PFSK-1 (cell line): ENCODE measurements around the gene HTR2A.

Experiments
- FOXP2 ChIP-seq: optimal IDR thresholded peaks from 2 replicates; pipeline ENCODE3; 2011; ENCODE audit warnings: borderline replicate concordance, control low read depth, inconsistent platforms; ENCODE audit not compliant: insufficient read depth; ENCODE audit errors: extremely low read length, extremely low read depth
- POLR2AphosphoS5 ChIP-seq: IDR thresholded peaks from 2 replicates; pipeline ENCODE4 v1.6.1; 2012; ENCODE audit warnings: low read depth, mild to moderate bottlenecking, control low read depth, low read length, moderate library complexity
- SIN3A ChIP-seq: IDR thresholded peaks from 2 replicates; pipeline ENCODE4 v1.6.1; 2012; ENCODE audit warnings: mild to moderate bottlenecking, low read length, moderate library complexity, borderline replicate concordance; ENCODE audit not compliant: insufficient read depth
- TAF1 ChIP-seq: IDR thresholded peaks from 2 replicates; pipeline ENCODE4 v1.6.1; 2012; ENCODE audit warnings: low read length, control low read depth, borderline replicate concordance; ENCODE audit not compliant: insufficient read depth
- TF ChIP-seq, protein P1 (sequence below), 2 experiments: IDR thresholded peaks; 2 replicates each; pipeline versions ENCODE4 v1.6.1 to v1.8.0; 2011 to 2012; ENCODE audit warnings: low read depth in 2 of 2, low read length in 2 of 2, control low read depth in 1 of 2, inconsistent platforms in 1 of 2, mild to moderate bottlenecking in 1 of 2, moderate library complexity in 1 of 2; ENCODE audit not compliant: insufficient read depth in 1 of 2

Gene HTR2A

DNA sequence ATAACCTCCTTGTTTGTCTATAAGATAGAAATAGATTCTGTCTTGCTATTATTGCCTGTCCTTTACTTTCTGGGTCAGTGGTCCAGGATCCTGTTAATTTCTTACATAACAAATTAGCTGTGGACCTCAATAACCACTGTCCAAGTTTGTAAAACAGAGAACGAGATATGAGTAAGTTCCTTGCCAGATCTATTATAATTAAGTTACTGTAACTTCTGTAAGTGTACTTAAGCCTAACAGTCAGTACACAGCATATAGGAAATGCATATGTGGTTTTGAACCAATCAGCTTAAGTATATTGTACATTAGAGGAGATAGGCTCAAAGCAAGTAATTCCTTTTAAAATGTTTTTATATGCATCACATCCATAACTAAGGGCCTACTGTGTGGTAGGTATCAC is 34.9 kb downstream of the HTR2A start:
- no peak for TF ChIP-seq TAF1
- TF ChIP-seq, protein P1, sequence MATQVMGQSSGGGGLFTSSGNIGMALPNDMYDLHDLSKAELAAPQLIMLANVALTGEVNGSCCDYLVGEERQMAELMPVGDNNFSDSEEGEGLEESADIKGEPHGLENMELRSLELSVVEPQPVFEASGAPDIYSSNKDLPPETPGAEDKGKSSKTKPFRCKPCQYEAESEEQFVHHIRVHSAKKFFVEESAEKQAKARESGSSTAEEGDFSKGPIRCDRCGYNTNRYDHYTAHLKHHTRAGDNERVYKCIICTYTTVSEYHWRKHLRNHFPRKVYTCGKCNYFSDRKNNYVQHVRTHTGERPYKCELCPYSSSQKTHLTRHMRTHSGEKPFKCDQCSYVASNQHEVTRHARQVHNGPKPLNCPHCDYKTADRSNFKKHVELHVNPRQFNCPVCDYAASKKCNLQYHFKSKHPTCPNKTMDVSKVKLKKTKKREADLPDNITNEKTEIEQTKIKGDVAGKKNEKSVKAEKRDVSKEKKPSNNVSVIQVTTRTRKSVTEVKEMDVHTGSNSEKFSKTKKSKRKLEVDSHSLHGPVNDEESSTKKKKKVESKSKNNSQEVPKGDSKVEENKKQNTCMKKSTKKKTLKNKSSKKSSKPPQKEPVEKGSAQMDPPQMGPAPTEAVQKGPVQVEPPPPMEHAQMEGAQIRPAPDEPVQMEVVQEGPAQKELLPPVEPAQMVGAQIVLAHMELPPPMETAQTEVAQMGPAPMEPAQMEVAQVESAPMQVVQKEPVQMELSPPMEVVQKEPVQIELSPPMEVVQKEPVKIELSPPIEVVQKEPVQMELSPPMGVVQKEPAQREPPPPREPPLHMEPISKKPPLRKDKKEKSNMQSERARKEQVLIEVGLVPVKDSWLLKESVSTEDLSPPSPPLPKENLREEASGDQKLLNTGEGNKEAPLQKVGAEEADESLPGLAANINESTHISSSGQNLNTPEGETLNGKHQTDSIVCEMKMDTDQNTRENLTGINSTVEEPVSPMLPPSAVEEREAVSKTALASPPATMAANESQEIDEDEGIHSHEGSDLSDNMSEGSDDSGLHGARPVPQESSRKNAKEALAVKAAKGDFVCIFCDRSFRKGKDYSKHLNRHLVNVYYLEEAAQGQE (IDR thresholded peaks at IDR 0.05; ENCODE audit: insufficient read depth in 1 of 2, low read depth in 2 of 2, low read length in 2 of 2) = no peak
- TF ChIP-seq POLR2AphosphoS5 = no peak
- TF ChIP-seq SIN3A = no peak
- no peak for TF ChIP-seq FOXP2

DNA sequence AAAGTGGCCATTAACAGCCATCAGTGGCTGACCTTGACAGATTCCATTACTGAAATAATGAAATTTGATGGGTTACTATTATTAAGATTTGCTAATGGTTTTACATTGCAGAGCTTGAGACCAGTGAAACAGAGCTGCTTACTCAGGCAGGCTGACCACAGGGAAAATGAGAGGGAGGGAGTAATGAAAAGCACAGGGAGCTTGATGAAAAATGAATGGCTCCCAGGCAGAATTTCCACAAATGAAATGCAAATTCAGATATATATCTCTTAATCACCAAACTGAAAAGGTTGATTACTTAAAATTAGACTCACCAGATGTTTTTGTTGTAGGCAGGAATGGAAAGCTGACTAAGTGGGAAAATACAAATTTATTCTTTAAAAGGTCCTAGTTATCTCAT is 36.1 kb downstream of the HTR2A start:
- TF ChIP-seq, protein P1 (IDR thresholded peaks at IDR 0.05; ENCODE audit: insufficient read depth in 1 of 2, low read depth in 2 of 2, low read length in 2 of 2) = no peak
- TF ChIP-seq SIN3A (no peak), FOXP2 (no peak), TAF1 (no peak), POLR2AphosphoS5 (no peak)

DNA sequence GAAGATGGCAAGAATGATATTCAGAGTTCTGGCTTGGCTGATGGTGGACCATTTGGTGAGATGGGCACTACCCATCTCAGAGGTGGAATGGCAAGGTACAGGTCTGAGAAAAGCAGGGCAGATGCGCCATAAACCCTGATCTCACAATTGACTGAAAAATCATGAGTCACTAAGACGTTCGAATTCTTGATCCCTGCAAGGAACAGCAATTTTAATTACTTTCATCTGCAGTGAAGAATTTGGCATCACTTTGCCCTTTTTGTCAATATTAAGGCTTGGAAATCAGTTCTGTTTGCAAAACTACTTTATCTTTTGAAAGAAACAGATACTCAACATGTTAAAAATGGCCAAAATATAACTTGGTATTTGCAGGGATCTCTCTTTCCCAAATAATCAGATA is 38.1 kb downstream of the HTR2A start:
- TF ChIP-seq SIN3A = no peak

DNA sequence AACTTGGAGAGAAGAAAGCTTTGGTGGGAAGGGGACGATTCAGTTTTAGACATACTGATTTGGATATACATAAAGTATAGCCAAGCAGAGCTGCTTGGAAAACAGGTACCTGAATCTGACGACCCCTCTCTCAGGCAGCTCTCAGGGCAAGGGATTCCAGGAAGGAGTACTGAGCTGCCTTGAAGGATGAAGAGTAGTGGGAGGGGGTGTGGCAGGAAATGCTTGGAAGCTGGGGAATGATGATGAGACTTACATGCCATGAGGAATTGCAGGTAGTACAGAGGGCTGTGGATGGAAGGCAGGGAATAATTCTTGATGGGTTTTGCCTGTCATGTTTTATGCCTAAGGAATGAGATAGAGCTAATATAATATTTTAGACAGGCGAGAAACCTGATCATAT is 38.7 kb downstream of the HTR2A start:
- TF ChIP-seq TAF1 (no peak), POLR2AphosphoS5 (no peak), SIN3A (no peak), FOXP2 (no peak)
- TF ChIP-seq, protein P1 (IDR thresholded peaks at IDR 0.05; ENCODE audit: insufficient read depth in 1 of 2, low read depth in 2 of 2, low read length in 2 of 2) = no peak

DNA sequence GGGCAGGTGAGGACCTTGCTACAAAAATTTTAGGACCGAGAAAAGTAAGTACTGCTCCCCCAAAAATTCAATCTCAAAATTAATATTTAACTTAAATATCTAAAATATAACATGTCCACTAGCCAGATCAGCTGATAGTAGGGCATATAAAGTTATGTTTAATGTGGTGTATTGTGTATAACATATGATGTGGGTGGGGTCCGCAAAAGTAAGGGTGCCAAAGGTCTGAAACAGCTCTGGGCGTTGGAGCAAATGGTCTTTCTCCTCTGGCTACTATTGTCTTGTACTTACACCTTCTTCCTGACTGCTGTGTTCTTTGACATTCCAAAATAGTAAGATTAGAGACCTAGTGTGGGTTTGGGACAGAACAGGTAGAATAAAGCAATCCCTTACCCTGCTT is 41.2 kb downstream of the HTR2A start:
- TF ChIP-seq SIN3A (no peak), POLR2AphosphoS5 (no peak), TAF1 (no peak), FOXP2 (no peak)
- TF ChIP-seq, protein P1 (IDR thresholded peaks at IDR 0.05; ENCODE audit: insufficient read depth in 1 of 2, low read depth in 2 of 2, low read length in 2 of 2) = no peak

DNA sequence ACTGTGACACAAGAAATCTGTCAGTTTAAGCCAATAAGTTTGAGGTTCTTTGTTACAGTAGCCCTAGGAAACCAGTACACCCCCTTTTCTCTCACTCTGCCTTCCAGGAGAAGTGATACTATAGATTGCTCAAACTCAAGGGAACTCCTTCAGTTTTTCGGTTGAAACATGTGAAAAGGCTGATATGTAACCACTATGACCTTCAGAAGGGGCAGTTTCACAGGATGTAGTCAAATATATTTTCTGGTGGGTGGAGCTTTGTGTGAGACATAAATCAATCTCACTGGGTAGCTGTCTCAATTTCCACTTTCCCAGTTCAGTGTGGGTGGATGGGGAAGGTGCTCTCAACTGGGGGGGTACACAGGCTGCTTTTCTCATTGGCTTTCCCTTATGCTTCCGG is 41.7 kb downstream of the HTR2A start:
- TF ChIP-seq SIN3A (no peak), TAF1 (no peak), POLR2AphosphoS5 (no peak), FOXP2 (no peak)
- TF ChIP-seq, protein P1 (IDR thresholded peaks at IDR 0.05; ENCODE audit: insufficient read depth in 1 of 2, low read depth in 2 of 2, low read length in 2 of 2) = no peak
